Loucy (cell line): ENCODE measurements around the gene ENPP5.

Experiments
- CTCF ChIP-seq: fragments of 200-600 bp; sonication (generic); conservative IDR thresholded peaks from 2 replicates; pipeline ENCODE4 v1.5.1; 2014; ENCODE audit warnings: mild to moderate bottlenecking, antibody characterized with exemption, low read length
- EZH2phosphoT487 ChIP-seq: fragments of 200-600 bp; IDR thresholded peaks from 2 replicates; pipeline ENCODE4 v1.6.1; 2018; ENCODE audit warnings: antibody characterized with exemption, mild to moderate bottlenecking, moderate library complexity, borderline replicate concordance

- no peak for TF ChIP-seq CTCF
- no peak for TF ChIP-seq EZH2phosphoT487
These were observed 47.7 kb upstream of the ENPP5 start for GRCh38 chr6:46218457-46218856.
